ENCODE measurements around the gene RAB10.

DNA sequence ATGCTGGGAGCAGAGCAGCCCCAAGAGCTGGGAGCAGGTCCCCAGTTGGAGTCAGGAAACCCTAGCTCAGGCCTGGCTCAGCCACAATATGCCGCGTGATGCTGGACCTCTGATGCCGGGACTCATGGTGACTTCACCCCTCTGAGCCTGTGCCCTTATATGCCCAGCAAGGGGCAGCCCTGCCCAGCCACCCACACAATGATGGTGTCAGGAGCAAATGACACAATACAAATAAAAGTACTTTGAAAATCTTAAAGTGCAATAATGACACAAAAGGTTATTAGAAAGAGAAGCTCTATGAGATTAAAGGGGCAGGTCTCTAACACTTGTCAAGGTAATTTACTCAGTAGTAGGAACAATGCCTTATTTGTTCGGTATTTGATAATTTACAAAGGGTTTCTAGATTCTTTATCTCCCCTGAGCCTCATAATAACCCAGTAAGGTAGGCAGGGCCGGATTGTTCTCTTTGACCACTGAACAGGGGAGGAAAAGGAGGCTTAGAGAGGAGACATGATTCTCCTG is 33.3 kb upstream of the RAB10 start:
- TF ChIP-seq SMAD4 (CRISPR knock-in tag; conservative IDR thresholded peaks at IDR 0.05) (no peak), CBFB (CRISPR knock-in tag; IDR thresholded peaks at IDR 0.05) (no peak), ZNF639 (CRISPR knock-in tag; conservative IDR thresholded peaks at IDR 0.05 in 1 of 2, IDR thresholded peaks at IDR 0.05 in 1 of 2) (no peak), ZBTB1 (CRISPR knock-in tag; IDR thresholded peaks at IDR 0.05; ENCODE audit: borderline replicate concordance, low read depth) (no peak), EZH2 (IDR thresholded peaks at IDR 0.05; ENCODE audit: borderline replicate concordance, low read depth, low read length) (no peak)
- TF ChIP-seq, protein P1, sequence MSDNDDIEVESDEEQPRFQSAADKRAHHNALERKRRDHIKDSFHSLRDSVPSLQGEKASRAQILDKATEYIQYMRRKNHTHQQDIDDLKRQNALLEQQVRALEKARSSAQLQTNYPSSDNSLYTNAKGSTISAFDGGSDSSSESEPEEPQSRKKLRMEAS (CRISPR knock-in tag; IDR thresholded peaks at IDR 0.05) = no peak
